Keratinocyte (primary cell): Measurements from ENCODE around the gene ABAT.

Experiments used
- EZH2 ChIP-seq: IDR thresholded peaks from one replicate; pipeline ENCODE4 v1.6.1; 2012; ENCODE audit warnings: inconsistent platforms, mild to moderate bottlenecking, low read length, moderate library complexity
- TF ChIP-seq, protein P1 (sequence below), 3 experiments: IDR thresholded peaks in 1 of 3; conservative IDR thresholded peaks in 1 of 3; optimal IDR thresholded peaks in 1 of 3; 2 replicates in 2 of 3; 3 replicates in 1 of 3; pipeline versions ENCODE3 to v1.5.1; 2011; ENCODE audit warnings: low read length in 3 of 3, mild to moderate bottlenecking in 3 of 3, moderate library complexity in 2 of 3, control low read depth in 1 of 3, inconsistent platforms in 1 of 3; ENCODE audit not compliant: insufficient read depth in 2 of 3; ENCODE audit errors: extremely low read depth in 1 of 3

GRCh38 chr16:8826278-8826879, 152.0 kb downstream of the ABAT start:
- TF ChIP-seq, protein P1, sequence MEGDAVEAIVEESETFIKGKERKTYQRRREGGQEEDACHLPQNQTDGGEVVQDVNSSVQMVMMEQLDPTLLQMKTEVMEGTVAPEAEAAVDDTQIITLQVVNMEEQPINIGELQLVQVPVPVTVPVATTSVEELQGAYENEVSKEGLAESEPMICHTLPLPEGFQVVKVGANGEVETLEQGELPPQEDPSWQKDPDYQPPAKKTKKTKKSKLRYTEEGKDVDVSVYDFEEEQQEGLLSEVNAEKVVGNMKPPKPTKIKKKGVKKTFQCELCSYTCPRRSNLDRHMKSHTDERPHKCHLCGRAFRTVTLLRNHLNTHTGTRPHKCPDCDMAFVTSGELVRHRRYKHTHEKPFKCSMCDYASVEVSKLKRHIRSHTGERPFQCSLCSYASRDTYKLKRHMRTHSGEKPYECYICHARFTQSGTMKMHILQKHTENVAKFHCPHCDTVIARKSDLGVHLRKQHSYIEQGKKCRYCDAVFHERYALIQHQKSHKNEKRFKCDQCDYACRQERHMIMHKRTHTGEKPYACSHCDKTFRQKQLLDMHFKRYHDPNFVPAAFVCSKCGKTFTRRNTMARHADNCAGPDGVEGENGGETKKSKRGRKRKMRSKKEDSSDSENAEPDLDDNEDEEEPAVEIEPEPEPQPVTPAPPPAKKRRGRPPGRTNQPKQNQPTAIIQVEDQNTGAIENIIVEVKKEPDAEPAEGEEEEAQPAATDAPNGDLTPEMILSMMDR (optimal IDR thresholded peaks at IDR 0.05 in 1 of 3, IDR thresholded peaks at IDR 0.05 in 1 of 3, conservative IDR thresholded peaks at IDR 0.05 in 1 of 3; ENCODE audit: extremely low read depth in 1 of 3, insufficient read depth in 2 of 3, low read length in 3 of 3), result no peak
- TF ChIP-seq EZH2, result no peak
